Liver (tissue), 9 donors: Measurements from ENCODE around the gene AFAP1L2. TPM values are rescaled to one million over a fixed set of nuclear protein-coding genes. Genes with fewer than 3 reads are reported as not detected.

ENCODE experiments used
- DNase-seq: peaks from one replicate; pipeline ENCODE4 v3.0.0-alpha.2; 2017; ENCODE audit warnings: low spot score
- H3K27ac ChIP-seq, 2 donors: one replicate each; pipeline ENCODE4 v1.7.0; 2013; ENCODE audit warnings: inconsistent platforms in 2 of 2, low read length in 2 of 2, control low read depth in 1 of 2, low read depth in 1 of 2, mild to moderate bottlenecking in 1 of 2
- H3K27me3 ChIP-seq, 4 donors: one replicate each; pipeline versions ENCODE4 v1.6.1 to v1.7.0; 2013; ENCODE audit warnings: low read length in 3 of 4, inconsistent platforms in 1 of 4, mild to moderate bottlenecking in 1 of 4, moderate library complexity in 1 of 4; ENCODE audit not compliant: control insufficient read depth in 4 of 4, insufficient read depth in 4 of 4
- H3K36me3 ChIP-seq, 4 donors: one replicate each; pipeline versions ENCODE4 v1.6.1 to v1.7.0; 2013; ENCODE audit warnings: low read length in 3 of 4, mild to moderate bottlenecking in 3 of 4, low read depth in 1 of 4, moderate library complexity in 1 of 4; ENCODE audit not compliant: control insufficient read depth in 4 of 4, insufficient read depth in 3 of 4
- H3K4me1 ChIP-seq, 4 donors: one replicate each; pipeline versions ENCODE4 v1.6.1 to v1.7.0; 2013; ENCODE audit warnings: low read length in 3 of 4, mild to moderate bottlenecking in 3 of 4, moderate library complexity in 1 of 4; ENCODE audit not compliant: control insufficient read depth in 4 of 4, insufficient read depth in 4 of 4
- H3K4me3 ChIP-seq, 3 donors: one replicate each; pipeline versions ENCODE4 v1.6.1 to v1.7.0; 2013; ENCODE audit warnings: low read length in 3 of 3, control low read depth in 1 of 3, low read depth in 1 of 3, mild to moderate bottlenecking in 1 of 3
- H3K9ac ChIP-seq, 2 donors: one replicate each; pipeline ENCODE4 v1.7.0; 2013; ENCODE audit warnings: low read length in 2 of 2, mild to moderate bottlenecking in 2 of 2, moderate library complexity in 2 of 2, control low read depth in 1 of 2, low read depth in 1 of 2
- H3K9me3 ChIP-seq, 4 donors: one replicate each; pipeline versions ENCODE4 v1.6.1 to v1.7.0; 2013; ENCODE audit warnings: low read length in 3 of 4; ENCODE audit not compliant: control insufficient read depth in 4 of 4
- CTCF ChIP-seq: fragments of 150-350 bp; IDR thresholded peaks from 2 replicates; pipeline ENCODE4 v1.5.1; 2017; ENCODE audit warnings: improper control_type of control experiment, low read depth, low read length; ENCODE audit not compliant: missing input control
- EGR1 ChIP-seq, 2 donors: IDR thresholded peaks; 2 replicates each; pipeline ENCODE4 v1.6.1; 2016 to 2018; ENCODE audit warnings: antibody characterized with exemption in 2 of 2, low read depth in 2 of 2
- FOXA2 ChIP-seq: IDR thresholded peaks from 2 replicates; pipeline ENCODE4 v1.6.1; 2016; ENCODE audit warnings: antibody characterized with exemption
- GABPA ChIP-seq, 2 donors: IDR thresholded peaks in 1 of 2; conservative IDR thresholded peaks in 1 of 2; 2 replicates each; pipeline ENCODE4 v1.6.1; 2016; ENCODE audit warnings: antibody characterized with exemption in 2 of 2, mild to moderate bottlenecking in 1 of 2, moderate library complexity in 1 of 2
- RAD21 ChIP-seq, 2 donors: IDR thresholded peaks; 2 replicates each; pipeline ENCODE4 v1.6.1; 2016; ENCODE audit warnings: antibody characterized with exemption in 2 of 2, mild to moderate bottlenecking in 2 of 2
- REST ChIP-seq: IDR thresholded peaks from 2 replicates; pipeline ENCODE4 v1.6.1; 2016; ENCODE audit warnings: antibody characterized with exemption, mild to moderate bottlenecking
- SP1 ChIP-seq: IDR thresholded peaks from 2 replicates; pipeline ENCODE4 v1.6.1; 2018; ENCODE audit warnings: antibody characterized with exemption, mild to moderate bottlenecking
- TAF1 ChIP-seq: conservative IDR thresholded peaks from 2 replicates; pipeline ENCODE4 v1.6.1; 2016; ENCODE audit warnings: antibody characterized with exemption, mild to moderate bottlenecking
- YY1 ChIP-seq: IDR thresholded peaks from 2 replicates; pipeline ENCODE4 v1.6.1; 2016; ENCODE audit warnings: antibody characterized with exemption, mild to moderate bottlenecking
- ZBTB33 ChIP-seq: IDR thresholded peaks from 2 replicates; pipeline ENCODE4 v1.6.1; 2016; ENCODE audit warnings: antibody characterized with exemption
- WGBS: extraction: QIAGEN DNeasy Blood & Tissue Kit; methylation state at CpG from one replicate; pipeline ENCODE4 v1.1.7; 2013; 5-methylcytosine and 5-hydroxymethylcytosine counted together
- polyA plus RNA-seq, 2 donors: library from polyadenylated mRNA; stranded (reverse) in 1 of 2; unstranded in 1 of 2; fragments of 200-250 nt in 1 of 2; fragments of >200 nt in 1 of 2; fragmentation: Nextera tagmentation in 1 of 2; extraction: Ambion mirVana in 1 of 2; gene quantifications; one replicate each; pipeline versions ENCODE4 v1.2.1 to v1.2.3, GENCODE V29; 2013 to 2015
- total RNA-seq, 2 donors: library from RNA; depleted of rRNA; stranded (reverse); fragments of >200 nt; gene quantifications; one replicate each; pipeline ENCODE4 v1.2.3, GENCODE V29; 2014
- donor health status: healthy.
- donor health status: healthy.
- donor health status: healthy.
- donor health status: healthy.
- donor health status: healthy.

The AFAP1L2 gene
- total RNA-seq (1 to 10 TPM; 1.6 to 1.8 TPM), polyA plus RNA-seq (under 1 TPM; 0.53 to 0.89 TPM)

GRCh38 chr10:114404171-114405010 is at the start of gene AFAP1L2:
AFAP1L2 (minus strand) TSS chr10:114404502; CDS start chr10:114404455, 47 bp downstream.
- TF ChIP-seq SP1 (no peak), CTCF (no peak), EGR1 (IDR thresholded peaks at IDR 0.05; ENCODE audit: low read depth in 2 of 2) (no peak), RAD21 (IDR thresholded peaks at IDR 0.05) (no peak), FOXA2 (no peak), YY1 (no peak), ZBTB33 (no peak), GABPA (IDR thresholded peaks at IDR 0.05 in 1 of 2, conservative IDR thresholded peaks at IDR 0.05 in 1 of 2) (no peak), REST (no peak)
- peaks cover 4 to 8% (median 6%) of the 10 kb centered on the region in 4 donors for H3K27me3 ChIP-seq
- H3K4me3 ChIP-seq, result peak within 1 kb of the TSS in 2 of 3 donors; percentile 17 to 62
- DNase-seq, result no peak
- no peaks in the 10 kb centered on the region for H3K9me3 ChIP-seq
- H3K4me1 ChIP-seq, result peaks cover 7 to 20% (median 13%) of the 10 kb centered on the region in 4 donors
- 2% methylated on average over 88 of the region's 88 CpGs for WGBS
- H3K27ac ChIP-seq, result peak within 1 kb of the TSS in 1 of 2 donors; percentile 21
- no peaks in the 10 kb centered on the region for H3K36me3 ChIP-seq
- no peak within 1 kb of the TSS for H3K9ac ChIP-seq

GRCh38 chr10:114453576-114453975 is 49.3 kb upstream of the AFAP1L2 start:
- H3K27ac ChIP-seq, result no peak overlapping the region
- H3K9ac ChIP-seq, result no peak overlapping the region
- DNase-seq, result no peak
- no peaks in the 10 kb centered on the region for H3K4me1 ChIP-seq
- H3K27me3 ChIP-seq, result no peaks in the 10 kb centered on the region
- H3K4me3 ChIP-seq, result no peak overlapping the region
- 97% methylated on average over 9 of the region's 9 CpGs for WGBS
- TF ChIP-seq CTCF, result no peak
- no peak for TF ChIP-seq YY1
- no peak for TF ChIP-seq TAF1
- peaks cover 0 to 21% (median 6%) of the 10 kb centered on the region in 4 donors for H3K36me3 ChIP-seq
- no peaks in the 10 kb centered on the region for H3K9me3 ChIP-seq
